WTC11 (cell line): ENCODE measurements around the gene LGALS1.

Source experiments
- ATF6 ChIP-seq: sonication (generic); formaldehyde crosslinking; IDR thresholded peaks from 2 replicates; pipeline ENCODE4 v1.8.1; 2023; ENCODE audit warnings: mild to moderate bottlenecking, missing genetic modification reagents
- CTCF ChIP-seq: fragments of 200-600 bp; IDR thresholded peaks from 2 replicates; pipeline ENCODE4 v1.8.0; 2022; ENCODE audit warnings: antibody characterized with exemption
- OVOL2 ChIP-seq: fragments of 250-450 bp; sonication (Bioruptor Pico); IDR thresholded peaks from 2 replicates; pipeline ENCODE4 v1.9.0; 2021; ENCODE audit warnings: mild to moderate bottlenecking, borderline replicate concordance
- ZSCAN18 ChIP-seq: fragments of 250-450 bp; sonication (Bioruptor Pico); IDR thresholded peaks from 2 replicates; pipeline ENCODE4 v2.1.2; 2022; ENCODE audit warnings: mild to moderate bottlenecking, moderate library complexity

- TF ChIP-seq CTCF (no peak), ZSCAN18 (no peak), OVOL2 (no peak), ATF6 (CRISPR knock-in tag) (no peak)
These were observed 44.5 kb upstream of the LGALS1 start for GRCh38 chr22:37630839-37631435.
